ENCODE measurements around the gene PCDHGA12. TPM values are rescaled to one million over a fixed set of nuclear protein-coding genes. Genes with fewer than 3 reads are reported as not detected.
"Not testable (repeated sequence)": the region's sequence is repeated elsewhere in the genome, so short reads cannot be mapped to it uniquely, and the experiment has no call there.

Gene PCDHGA12
- total RNA-seq, 2 experiments from 2014 or later: not detected

GRCh38 chr5:141394401-141395187 lies 35.7 kb upstream of the PCDHGA12 start:
- H3K4me1 Mint-ChIP-seq; H3K27ac Mint-ChIP-seq; POLR2A ChIA-PET; H3K4me3 Mint-ChIP-seq; H3K36me3 Mint-ChIP-seq (ENCODE audit: low read depth); DNase-seq: not testable (repeated sequence)
- peaks cover 47% of the 10 kb centered on the region for H3K27me3 Mint-ChIP-seq
- CTCF ChIA-PET: interaction anchor here (0.8 kb wide), 2 partner anchors 30 to 161 kb away, joined by 3 read pairs; no protein-coding TSS in a partner anchor
- H3K9me3 Mint-ChIP-seq: peaks cover 32% of the 10 kb centered on the region

GRCh38 chr5:141397756-141398551 lies 32.4 kb upstream of the PCDHGA12 start, which contains the start of gene PCDHGB5:
PCDHGB5 (plus strand) TSS chr5:141397947; CDS start chr5:141398128, 181 bp downstream.
- peaks cover 48% of the 10 kb centered on the region for H3K27me3 Mint-ChIP-seq
- ChIA-PET CTCF (interaction anchor here (1.2 to 3.0 kb wide), 9 partner anchors 10 to 556 kb away, joined by 3 to 11 read pairs (median 5); partner anchors contain the start of genes PCDHGA10, PCDHGA11, PCDHGA6 and PCDHGB6), POLR2A (interaction anchor here (0.7 kb wide), 1 partner anchor 15 kb away, joined by 3 read pairs; the partner anchor contains the start of gene PCDHGA10)

GRCh38 chr5:141398608-141399007 lies 31.7 kb upstream of the PCDHGA12 start:
- no peaks in the 10 kb centered on the region for H3K4me1 Mint-ChIP-seq
- peak overlapping the region; percentile 33 for H3K27ac Mint-ChIP-seq
- peak overlapping the region; percentile 25 for H3K4me3 Mint-ChIP-seq
- no peak for DNase-seq
- peaks cover 52% of the 10 kb centered on the region for H3K27me3 Mint-ChIP-seq
- H3K9me3 Mint-ChIP-seq: peaks cover 29% of the 10 kb centered on the region
- H3K36me3 Mint-ChIP-seq (ENCODE audit: low read depth): peaks cover 7% of the 10 kb centered on the region
- POLR2A ChIA-PET: no interaction called here
- CTCF ChIA-PET: interaction anchor here (1.2 to 3.0 kb wide), 3 partner anchors 18 to 557 kb away, joined by 3 to 11 read pairs (median 3); no protein-coding TSS in a partner anchor

More at GRCh38 chr5:141397756-141398551, 32.4 kb upstream of the PCDHGA12 start, which contains the start of gene PCDHGB5:
- peak within 1 kb of the TSS; percentile 33 for H3K27ac Mint-ChIP-seq
- H3K4me1 Mint-ChIP-seq; H3K36me3 Mint-ChIP-seq (ENCODE audit: low read depth): not testable (repeated sequence)
- peaks cover 24% of the 10 kb centered on the region for H3K9me3 Mint-ChIP-seq
- peak; percentile 34 for DNase-seq
- H3K4me3 Mint-ChIP-seq: peak within 1 kb of the TSS; percentile 25

- Mint-ChIP-seq H3K4me3 (no peak overlapping the region), H3K27ac (no peak overlapping the region), H3K4me1 (no peaks in the 10 kb centered on the region), H3K9me3 (peaks cover 27% of the 10 kb centered on the region), H3K36me3 (ENCODE audit: low read depth) (peaks cover 7% of the 10 kb centered on the region), H3K27me3 (peaks cover 50% of the 10 kb centered on the region)
- ChIA-PET POLR2A (no interaction called here), CTCF (interaction anchor here (0.7 kb wide), 1 partner anchor 13 kb away, joined by 3 read pairs; the partner anchor contains the start of gene PCDHGA10)
- DNase-seq: no peak
Measured at GRCh38 chr5:141399555-141400258, 30.6 kb upstream of the PCDHGA12 start.

- H3K4me3 Mint-ChIP-seq: no peak within 1 kb of the TSS
- peaks cover 48% of the 10 kb centered on the region for H3K27me3 Mint-ChIP-seq
- H3K27ac Mint-ChIP-seq: no peak within 1 kb of the TSS
- peaks cover 7% of the 10 kb centered on the region for H3K36me3 Mint-ChIP-seq (ENCODE audit: low read depth)
- peaks cover 26% of the 10 kb centered on the region for H3K9me3 Mint-ChIP-seq
- POLR2A ChIA-PET: no interaction called here
- no peak for DNase-seq
- CTCF ChIA-PET: interaction anchor here (0.8 to 1.6 kb wide), 4 partner anchors 11 to 121 kb away, joined by 3 to 5 read pairs (median 3); partner anchors contain the start of genes PCDHGA10 and PCDHGA11
- no peaks in the 10 kb centered on the region for H3K4me1 Mint-ChIP-seq
Measured at GRCh38 chr5:141402553-141403243, 27.6 kb upstream of the PCDHGA12 start, which contains the start of gene PCDHGA9. PCDHGA9 (plus strand) TSS chr5:141402778; CDS start chr5:141402953, 175 bp downstream.

- ChIA-PET POLR2A (no interaction called here), CTCF (interaction anchor here (0.8 to 1.6 kb wide), 4 partner anchors 10 to 120 kb away, joined by 3 to 5 read pairs (median 3); partner anchors contain the start of genes PCDHGA10 and PCDHGA11)
- H3K27ac Mint-ChIP-seq: no peak overlapping the region
Measured at GRCh38 chr5:141403387-141403786, 26.9 kb upstream of the PCDHGA12 start.

GRCh38 chr5:141407790-141408505 lies 22.4 kb upstream of the PCDHGA12 start, which contains the start of gene PCDHGB6:
PCDHGB6 (plus strand) TSS chr5:141408021; CDS start chr5:141408203, 182 bp downstream.
- not testable (repeated sequence) for H3K4me1 Mint-ChIP-seq
- peaks cover 11% of the 10 kb centered on the region for H3K36me3 Mint-ChIP-seq (ENCODE audit: low read depth)

More at GRCh38 chr5:141403387-141403786, 26.9 kb upstream of the PCDHGA12 start:
- Mint-ChIP-seq H3K27me3 (peaks cover 54% of the 10 kb centered on the region), H3K4me1 (peaks cover 2% of the 10 kb centered on the region), H3K9me3 (peaks cover 29% of the 10 kb centered on the region), H3K4me3 (no peak overlapping the region), H3K36me3 (ENCODE audit: low read depth) (peaks cover 7% of the 10 kb centered on the region)
- no peak for DNase-seq

GRCh38 chr5:141409598-141410306 lies 20.6 kb upstream of the PCDHGA12 start:
- Mint-ChIP-seq H3K27me3 (peaks cover 58% of the 10 kb centered on the region), H3K4me3 (no peak overlapping the region), H3K27ac (no peak overlapping the region), H3K9me3 (peaks cover 26% of the 10 kb centered on the region), H3K4me1 (peaks cover 13% of the 10 kb centered on the region), H3K36me3 (ENCODE audit: low read depth) (peaks cover 14% of the 10 kb centered on the region)
- DNase-seq: no peak
- ChIA-PET CTCF (no interaction called here), POLR2A (no interaction called here)

More at GRCh38 chr5:141407790-141408505, 22.4 kb upstream of the PCDHGA12 start, which contains the start of gene PCDHGB6:
- H3K27me3 Mint-ChIP-seq: peaks cover 53% of the 10 kb centered on the region
- CTCF ChIA-PET: interaction anchor here (0.6 to 3.1 kb wide), 9 partner anchors 11 to 156 kb away, joined by 3 to 11 read pairs (median 4); partner anchors contain the start of genes PCDHGA11, PCDHGA3 and PCDHGB5
- H3K4me3 Mint-ChIP-seq: peak within 1 kb of the TSS; percentile 40
- H3K27ac Mint-ChIP-seq, POLR2A ChIA-PET: not testable (repeated sequence)
- peaks cover 27% of the 10 kb centered on the region for H3K9me3 Mint-ChIP-seq
- peak; percentile 24 for DNase-seq

- Mint-ChIP-seq H3K9me3 (peaks cover 24% of the 10 kb centered on the region), H3K27ac (no peak overlapping the region), H3K4me1 (peaks cover 15% of the 10 kb centered on the region), H3K4me3 (no peak overlapping the region), H3K36me3 (ENCODE audit: low read depth) (peaks cover 16% of the 10 kb centered on the region), H3K27me3 (peaks cover 64% of the 10 kb centered on the region)
- POLR2A ChIA-PET: no interaction called here
- CTCF ChIA-PET: interaction anchor here (0.6 to 2.3 kb wide), 2 partner anchors 91 to 103 kb away, joined by 3 to 13 read pairs; no protein-coding TSS in a partner anchor
- DNase-seq: no peak
Measured at GRCh38 chr5:141411575-141411974, 18.7 kb upstream of the PCDHGA12 start.

GRCh38 chr5:141412854-141413539 lies 17.3 kb upstream of the PCDHGA12 start, which contains the start of gene PCDHGA10:
PCDHGA10 (plus strand) TSS chr5:141412987; CDS start chr5:141413176, 189 bp downstream.
- peaks cover 64% of the 10 kb centered on the region for H3K27me3 Mint-ChIP-seq
- POLR2A ChIA-PET: interaction anchor here (0.6 kb wide), 1 partner anchor 15 kb away, joined by 3 read pairs; the partner anchor contains the start of gene PCDHGB5

More at GRCh38 chr5:141412854-141413539, 17.3 kb upstream of the PCDHGA12 start, which contains the start of gene PCDHGA10:
- Mint-ChIP-seq H3K9me3 (peaks cover 26% of the 10 kb centered on the region), H3K4me3 (peak within 1 kb of the TSS; percentile 71), H3K4me1 (peaks cover 17% of the 10 kb centered on the region), H3K27ac (peak within 1 kb of the TSS; percentile 50), H3K36me3 (ENCODE audit: low read depth) (peaks cover 18% of the 10 kb centered on the region)
- CTCF ChIA-PET: interaction anchor here (0.9 to 2.7 kb wide), 14 partner anchors 8 to 151 kb away, joined by 3 to 19 read pairs (median 9); partner anchors contain the start of genes PCDHGA11, PCDHGA12, PCDHGA5 and PCDHGA9
- DNase-seq: peak; percentile 47
